Activated CD8-positive, alpha-beta memory T cell treated with anti-CD3 and anti-CD28 coated beads for 1 hour (primary cell): ENCODE measurements around the gene THSD4.

ENCODE experiments used
- DNase-seq, 2 donors: peaks; one replicate each; pipeline ENCODE4 v3.0.0-alpha.2; 2020; ENCODE audit warnings: low read depth in 1 of 2; ENCODE audit errors: extremely low read depth in 1 of 2

The THSD4 gene

GRCh38 chr15:71811036-71811736 lies 695.9 kb downstream of the THSD4 start:
- DNase-seq: no peak

- no peak for DNase-seq
Observed at GRCh38 chr15:71811752-71812735, 696.8 kb downstream of the THSD4 start.

- DNase-seq: no peak
Observed at GRCh38 chr15:71812966-71813722, 697.9 kb downstream of the THSD4 start.

GRCh38 chr15:71813723-71814470 lies 698.6 kb downstream of the THSD4 start:
- no peak for DNase-seq

- no peak for DNase-seq
Observed at GRCh38 chr15:71815301-71815700, 700.0 kb downstream of the THSD4 start.

GRCh38 chr15:71817351-71817750 lies 702.1 kb downstream of the THSD4 start:
- DNase-seq: no peak

- no peak for DNase-seq
Observed at GRCh38 chr15:71820127-71820526, 704.9 kb downstream of the THSD4 start.

GRCh38 chr15:71821547-71822129 lies 706.4 kb downstream of the THSD4 start:
- DNase-seq: no peak

- no peak for DNase-seq
Observed at GRCh38 chr15:71822890-71823630, 707.8 kb downstream of the THSD4 start.

- DNase-seq: no peak
Observed at GRCh38 chr15:71823801-71824200, 708.5 kb downstream of the THSD4 start.

- DNase-seq: no peak
Observed at GRCh38 chr15:71825021-71825730, 709.9 kb downstream of the THSD4 start.

- no peak for DNase-seq
Observed at GRCh38 chr15:71826196-71826595, 710.9 kb downstream of the THSD4 start.

- no peak for DNase-seq
Observed at GRCh38 chr15:71830981-71831380, 715.7 kb downstream of the THSD4 start.
